OCI-LY1 (cell line): ENCODE results near the gene POU2AF1.
"Not testable (repeated sequence)": the region's sequence is repeated elsewhere in the genome, so short reads cannot be mapped to it uniquely, and the experiment has no call there.

Experiments
- H2AFZ ChIP-seq: fragments of 200-600 bp; sonication (generic), shearing (Covaris generic); 2 replicates; pipeline ENCODE4 v1.6.0; 2014; ENCODE audit warnings: antibody characterized with exemption, mild to moderate bottlenecking, low read length
- H3F3A ChIP-seq: fragments of 200-600 bp; sonication (generic), shearing (Covaris generic); 2 replicates; pipeline ENCODE4 v1.6.0; 2014; ENCODE audit warnings: mild to moderate bottlenecking, antibody characterized with exemption, low read length, moderate library complexity; ENCODE audit not compliant: insufficient read depth
- H3K27ac ChIP-seq: fragments of 200-600 bp; sonication (generic); 2 replicates; pipeline ENCODE4 v1.5.1; 2014; ENCODE audit warnings: low read length, mixed run types, mild to moderate bottlenecking, low read depth; ENCODE audit not compliant: poor library complexity, severe bottlenecking
- H3K27me3 ChIP-seq: fragments of 200-600 bp; sonication (generic); 2 replicates; pipeline ENCODE4 v1.6.0; 2014; ENCODE audit warnings: antibody characterized with exemption, mild to moderate bottlenecking, low read length, moderate library complexity; ENCODE audit not compliant: insufficient read depth
- H3K36me3 ChIP-seq: fragments of 200-600 bp; sonication (generic); 2 replicates; pipeline ENCODE4 v1.6.1; 2014; ENCODE audit warnings: mild to moderate bottlenecking, antibody characterized with exemption, low read length, moderate library complexity, mixed read lengths; ENCODE audit not compliant: insufficient read depth
- H3K4me1 ChIP-seq: fragments of 200-600 bp; sonication (generic); 2 replicates; pipeline ENCODE4 v1.5.1; 2014; ENCODE audit warnings: mild to moderate bottlenecking, low read length, moderate library complexity; ENCODE audit not compliant: insufficient read depth, severe bottlenecking
- H3K4me2 ChIP-seq: fragments of 200-600 bp; sonication (generic), shearing (Covaris generic); 2 replicates; pipeline ENCODE4 v1.6.1; 2014; ENCODE audit warnings: low read length
- H3K4me3 ChIP-seq: fragments of 200-600 bp; sonication (generic); 2 replicates; pipeline ENCODE4 v1.5.1; 2014; ENCODE audit warnings: low read length, low read depth, mild to moderate bottlenecking, mixed read lengths; ENCODE audit not compliant: poor library complexity, severe bottlenecking
- H3K79me2 ChIP-seq: fragments of 200-600 bp; shearing (Covaris generic); 2 replicates; pipeline ENCODE4 v1.6.1; 2016; ENCODE audit warnings: mixed run types, low read length, mixed read lengths; ENCODE audit not compliant: insufficient read depth
- H3K9ac ChIP-seq: fragments of 200-600 bp; sonication (generic), shearing (Covaris generic); 2 replicates; pipeline ENCODE4 v1.6.1; 2014; ENCODE audit warnings: mild to moderate bottlenecking, low read length, mixed read lengths
- H3K9me2 ChIP-seq: fragments of 200-600 bp; sonication (generic), shearing (Covaris generic); 2 replicates; pipeline ENCODE4 v1.6.1; 2014; ENCODE audit warnings: low read depth, mild to moderate bottlenecking, low read length, mixed read lengths
- H3K9me3 ChIP-seq: fragments of 200-600 bp; shearing (Covaris generic); 2 replicates; pipeline ENCODE4 v1.6.1; 2014; ENCODE audit warnings: low read length, mixed read lengths
- H4K20me1 ChIP-seq: fragments of 200-600 bp; sonication (generic), shearing (Covaris generic); 2 replicates; pipeline ENCODE4 v1.6.0; 2016; ENCODE audit warnings: mild to moderate bottlenecking, low read length; ENCODE audit not compliant: insufficient read depth
- CTCF ChIP-seq: fragments of 200-600 bp; sonication (generic), shearing (Covaris generic); IDR thresholded peaks from 2 replicates; pipeline ENCODE4 v1.5.1; 2017; ENCODE audit warnings: mild to moderate bottlenecking, antibody characterized with exemption, low read length, moderate library complexity, mixed read lengths
- EZH2 ChIP-seq: fragments of 200-600 bp; sonication (generic), shearing (Covaris generic); IDR thresholded peaks from 2 replicates; pipeline ENCODE4 v1.8.0; 2017; ENCODE audit warnings: borderline replicate concordance, mixed run types, mild to moderate bottlenecking, antibody characterized with exemption, low read length, moderate library complexity, mixed read lengths

POU2AF1 gene

GRCh38 chr11:111395749-111396148 lies 16.7 kb upstream of the POU2AF1 start:
- TF ChIP-seq EZH2 = no peak
- TF ChIP-seq CTCF = no peak
- H4K20me1 ChIP-seq = no peaks in the 10 kb centered on the region
- H2AFZ ChIP-seq = no peak overlapping the region
- H3K9me3 ChIP-seq = no peaks in the 10 kb centered on the region
- no peaks in the 10 kb centered on the region for H3K27me3 ChIP-seq
- peak overlapping the region; percentile 28 for H3K4me3 ChIP-seq
- no peaks in the 10 kb centered on the region for H3K79me2 ChIP-seq
- peak overlapping the region; percentile 68; the same call in 1 of the 2 replicates for H3K9ac ChIP-seq
- H3F3A ChIP-seq = peaks cover 6% of the 10 kb centered on the region
- peak overlapping the region; percentile 60 for H3K4me2 ChIP-seq
- H3K27ac ChIP-seq = peak overlapping the region; percentile 97
- no peaks in the 10 kb centered on the region for H3K9me2 ChIP-seq
- peaks cover 89% of the 10 kb centered on the region for H3K4me1 ChIP-seq
- peaks cover 6% of the 10 kb centered on the region; the same call in 1 of the 2 replicates for H3K36me3 ChIP-seq

- H3K9me2 ChIP-seq = no peaks in the 10 kb centered on the region
- no peaks in the 10 kb centered on the region for H3K79me2 ChIP-seq
- H2AFZ ChIP-seq = no peak overlapping the region
- H3K9ac ChIP-seq = peak overlapping the region; percentile 68; the same call in 1 of the 2 replicates
- peak overlapping the region; percentile 97 for H3K27ac ChIP-seq
- peak overlapping the region; percentile 60; the same call in 1 of the 2 replicates for H3K4me2 ChIP-seq
- peaks cover 6% of the 10 kb centered on the region; the same call in 1 of the 2 replicates for H3K36me3 ChIP-seq
- H4K20me1 ChIP-seq = no peaks in the 10 kb centered on the region
- H3K4me3 ChIP-seq = peak overlapping the region; percentile 28
- H3F3A ChIP-seq = peaks cover 6% of the 10 kb centered on the region
- no peaks in the 10 kb centered on the region for H3K9me3 ChIP-seq
- H3K27me3 ChIP-seq = no peaks in the 10 kb centered on the region
- H3K4me1 ChIP-seq = peaks cover 89% of the 10 kb centered on the region
- no peak for TF ChIP-seq EZH2
- no peak for TF ChIP-seq CTCF
Observed at GRCh38 chr11:111395081-111395480, 16.0 kb upstream of the POU2AF1 start.

GRCh38 chr11:111394147-111394546 lies 15.1 kb upstream of the POU2AF1 start:
- H3K27me3 ChIP-seq, H3F3A ChIP-seq, H3K9me2 ChIP-seq, H3K9me3 ChIP-seq, H4K20me1 ChIP-seq, H3K4me3 ChIP-seq, H2AFZ ChIP-seq, H3K36me3 ChIP-seq, H3K79me2 ChIP-seq: not testable (repeated sequence)
- Histone ChIP-seq H3K4me1 (peaks cover 89% of the 10 kb centered on the region), H3K27ac (peak overlapping the region; percentile 97), H3K4me2 (peak overlapping the region; percentile 60; the same call in 1 of the 2 replicates), H3K9ac (peak overlapping the region; percentile 13; the same call in 1 of the 2 replicates)

- peaks cover under 1% of the 10 kb centered on the region for H3F3A ChIP-seq
- no peaks in the 10 kb centered on the region for H3K9me2 ChIP-seq
- no peak overlapping the region for H2AFZ ChIP-seq
- H4K20me1 ChIP-seq = no peaks in the 10 kb centered on the region
- peak overlapping the region; percentile 13; the same call in 1 of the 2 replicates for H3K9ac ChIP-seq
- H3K9me3 ChIP-seq = no peaks in the 10 kb centered on the region
- H3K27me3 ChIP-seq = no peaks in the 10 kb centered on the region
- peaks cover 89% of the 10 kb centered on the region for H3K4me1 ChIP-seq
- H3K4me3 ChIP-seq = peak overlapping the region; percentile 2
- no peaks in the 10 kb centered on the region for H3K79me2 ChIP-seq
- TF ChIP-seq EZH2 = no peak
- peaks cover under 1% of the 10 kb centered on the region; the same call in 1 of the 2 replicates for H3K36me3 ChIP-seq
- peak overlapping the region; percentile 60; the same call in 1 of the 2 replicates for H3K4me2 ChIP-seq
- H3K27ac ChIP-seq = peak overlapping the region; percentile 97
Observed at GRCh38 chr11:111393585-111393984, 14.5 kb upstream of the POU2AF1 start.
